CD4-positive, alpha-beta T cell (primary cell): Measurements from ENCODE around the gene TGIF2. TPM values are rescaled to one million over a fixed set of nuclear protein-coding genes. Genes with fewer than 3 reads are reported as not detected.

Experiments used
- ATAC-seq: fragments of 200-7000 bp; cut with Tn5 transposase; one replicate; pipeline ENCODE4 v1.10.0; 2022; ENCODE audit warnings: mild to moderate bottlenecking; ENCODE audit not compliant: poor library complexity
- CTCF ChIA-PET: fragments of 350-600 bp; sonication (Branson Sonifier 250); formaldehyde crosslinking; loops from one replicate; lab custom pipeline; 2021; ENCODE audit warnings: antibody characterized with exemption, inconsistent platforms; lab: Charles Lee
- POLR2A ChIA-PET: fragments of 350-600 bp; sonication (Branson Sonifier 250); formaldehyde crosslinking; loops from one replicate; lab custom pipeline; 2021; ENCODE audit warnings: antibody characterized with exemption, inconsistent platforms; lab: Charles Lee
- DNase-seq, 14 experiments: peaks; one replicate each; pipeline ENCODE4 v3.0.0-alpha.2; 2013 to 2020; ENCODE audit warnings: mixed read lengths in 2 of 14
- H3K27ac ChIP-seq, 2 donors: one replicate each; pipeline versions ENCODE4 v1.5.1 to v1.7.0; 2013; ENCODE audit warnings: low read length in 2 of 2, low read depth in 1 of 2, mild to moderate bottlenecking in 1 of 2
- H3K27me3 ChIP-seq, 2 experiments: 1 replicate in 1 of 2; 2 replicates in 1 of 2; pipeline versions ENCODE4 v1.6.1 to v1.7.0; 2013; ENCODE audit warnings: low read length in 2 of 2, control low read depth in 1 of 2, mild to moderate bottlenecking in 1 of 2, moderate library complexity in 1 of 2; ENCODE audit not compliant: insufficient read depth in 2 of 2, control insufficient read depth in 1 of 2
- H3K36me3 ChIP-seq: one replicate; pipeline ENCODE4 v1.6.1; 2013; ENCODE audit warnings: low read length, control low read depth; ENCODE audit not compliant: insufficient read depth
- H3K4me1 ChIP-seq: one replicate; pipeline ENCODE4 v1.6.1; 2013; ENCODE audit warnings: low read length, control low read depth; ENCODE audit not compliant: insufficient read depth
- H3K4me3 ChIP-seq: one replicate; pipeline ENCODE4 v1.5.1; 2013; ENCODE audit warnings: mild to moderate bottlenecking, low read length, moderate library complexity
- H3K9me3 ChIP-seq, 2 experiments: 1 replicate in 1 of 2; 2 replicates in 1 of 2; pipeline versions ENCODE4 v1.6.1 to v1.7.0; 2013; ENCODE audit warnings: low read length in 2 of 2, mild to moderate bottlenecking in 2 of 2, control low read depth in 1 of 2, moderate library complexity in 1 of 2; ENCODE audit not compliant: control insufficient read depth in 1 of 2, insufficient read depth in 1 of 2
- H3K27ac Mint-ChIP-seq: one replicate; pipeline ENCODE4 v1.8.0; 2020; ENCODE audit warnings: mixed read lengths
- H3K27me3 Mint-ChIP-seq: one replicate; pipeline ENCODE4 v1.8.0; 2021; ENCODE audit warnings: mixed read lengths
- H3K36me3 Mint-ChIP-seq: one replicate; pipeline ENCODE4 v1.8.0; 2021; ENCODE audit warnings: low read depth, mixed read lengths
- H3K4me1 Mint-ChIP-seq: one replicate; pipeline ENCODE4 v1.8.0; 2021; ENCODE audit warnings: low read depth, mixed read lengths
- H3K4me3 Mint-ChIP-seq: one replicate; pipeline ENCODE4 v1.8.0; 2020; ENCODE audit warnings: mild to moderate bottlenecking, mixed read lengths
- H3K9me3 Mint-ChIP-seq: one replicate; pipeline ENCODE4 v1.8.0; 2020; ENCODE audit warnings: mixed read lengths
- CTCF ChIP-seq: fragments of 200-600 bp; IDR thresholded peaks from one replicate; pipeline ENCODE4 v1.8.0; 2022; ENCODE audit warnings: antibody characterized with exemption, mild to moderate bottlenecking
- intact Hi-C, 2 experiments: fragments of 100-400 bp; cut with DNase I in 1 of 2; cut with micrococcal nuclease in 1 of 2; formaldehyde crosslinking; loops; one replicate each; pipeline versions ENCODE4 v1.15.1 to v1.9.0; 2023 to 2025; cut with DNase I, micrococcal nuclease
- total RNA-seq, 174 experiments: library from RNA in 2 of 174; stranded (reverse) in 2 of 174; gene quantifications; one replicate each; pipeline ENCODE4 v1.2.3 and lab custom pipeline; 2021 to 2026

TGIF2 gene
- total RNA-seq, 2 experiments from 2014 or later, result 29.2 to 34.5 TPM

GRCh38 chr20:36642136-36642535, 68.7 kb downstream of the TGIF2 start:
- no peaks in the 10 kb centered on the region for H3K27me3 Mint-ChIP-seq
- peaks cover 37% of the 10 kb centered on the region for H3K36me3 ChIP-seq
- intact Hi-C loops, result no loop called here
- no peaks in the 10 kb centered on the region for H3K9me3 ChIP-seq
- ATAC-seq, result no peak
- peak overlapping the region; percentile 83 for H3K27ac Mint-ChIP-seq
- H3K36me3 Mint-ChIP-seq, result peaks cover 72% of the 10 kb centered on the region
- peak overlapping the region; percentile 76 for H3K4me3 Mint-ChIP-seq
- H3K27me3 ChIP-seq, result no peaks in the 10 kb centered on the region
- peaks cover 57% of the 10 kb centered on the region for H3K4me1 Mint-ChIP-seq
- TF ChIP-seq CTCF, result no peak
- no peak overlapping the region for H3K4me3 ChIP-seq
- H3K4me1 ChIP-seq, result peaks cover 60% of the 10 kb centered on the region
- POLR2A ChIA-PET, result interaction anchor here (0.6 kb wide), 1 partner anchor 1665 kb away, joined by 3 read pairs; no protein-coding TSS in a partner anchor
- no peak overlapping the region for H3K27ac ChIP-seq
- no peaks in the 10 kb centered on the region for H3K9me3 Mint-ChIP-seq
- DNase-seq, result peak in 1 of 14 experiments; percentile 10
- CTCF ChIA-PET, result interaction anchor here (1.4 kb wide), 1 partner anchor 23 kb away, joined by 3 read pairs; no protein-coding TSS in a partner anchor

Other genes with a start within 250 kb of the TGIF2 start
- gene MYL9, start 32.1 kb upstream of the TGIF2 start, total RNA-seq, result not detected
- 10 to 100 TPM; 62.6 to 74.8 TPM for gene RAB5IF, start 32.2 kb downstream of the TGIF2 start, total RNA-seq
- gene SLA2, start 72.6 kb downstream of the TGIF2 start, total RNA-seq, result 10 to 100 TPM; 19.9 to 21.3 TPM
- 10 to 100 TPM; 17.3 to 17.5 TPM for gene NDRG3, start 172.5 kb downstream of the TGIF2 start, total RNA-seq
- 10 to 100 TPM; 10.5 to 14.3 TPM for gene DSN1, start 200.2 kb downstream of the TGIF2 start, total RNA-seq